Ishikawa (cell line): ENCODE measurements around the gene CD2AP.

Source experiments
- CEBPB ChIP-seq: IDR thresholded peaks from 2 replicates; pipeline ENCODE4 v1.6.1; 2012
- CREB1 ChIP-seq: IDR thresholded peaks from 2 replicates; pipeline ENCODE4 v1.6.1; 2012; ENCODE audit warnings: low read depth
- EGR1 ChIP-seq: IDR thresholded peaks from 2 replicates; pipeline ENCODE4 v1.6.1; 2012
- EP300 ChIP-seq: IDR thresholded peaks from 2 replicates; pipeline ENCODE4 v1.6.1; 2012; ENCODE audit warnings: borderline replicate concordance
- FOXM1 ChIP-seq: IDR thresholded peaks from 2 replicates; pipeline ENCODE4 v1.6.1; 2012; ENCODE audit warnings: low read depth, borderline replicate concordance
- MAX ChIP-seq: IDR thresholded peaks from 2 replicates; pipeline ENCODE4 v1.6.1; 2012
- NFIC ChIP-seq: IDR thresholded peaks from 2 replicates; pipeline ENCODE4 v1.6.1; 2012
- RAD21 ChIP-seq: IDR thresholded peaks from 2 replicates; pipeline ENCODE4 v1.6.1; 2012; ENCODE audit warnings: low read depth
- REST ChIP-seq: IDR thresholded peaks from 2 replicates; pipeline ENCODE4 v1.6.1; 2012; ENCODE audit warnings: low read depth, mild to moderate bottlenecking
- TAF1 ChIP-seq: IDR thresholded peaks from 2 replicates; pipeline ENCODE4 v1.6.1; 2012; ENCODE audit warnings: low read depth, mild to moderate bottlenecking
- TCF12 ChIP-seq: IDR thresholded peaks from 2 replicates; pipeline ENCODE4 v1.6.1; 2012; ENCODE audit warnings: low read depth
- TEAD4 ChIP-seq: IDR thresholded peaks from 2 replicates; pipeline ENCODE4 v1.6.1; 2012
- USF1 ChIP-seq: IDR thresholded peaks from 2 replicates; pipeline ENCODE4 v1.6.1; 2012
- YY1 ChIP-seq: IDR thresholded peaks from 2 replicates; pipeline ENCODE4 v1.6.1; 2012; ENCODE audit warnings: low read depth
- ZBTB7A ChIP-seq: IDR thresholded peaks from 2 replicates; pipeline ENCODE4 v1.6.1; 2012; ENCODE audit warnings: low read depth

Gene CD2AP

GRCh38 chr6:47464052-47464451 is 13.5 kb upstream of the CD2AP start:
- TF ChIP-seq MAX (no peak), NFIC (peak; percentile 66; the same call in 1 of the 2 replicates), YY1 (no peak), TEAD4 (no peak)

- no peak for TF ChIP-seq CREB1
- TF ChIP-seq REST, result no peak
- no peak for TF ChIP-seq TEAD4
- no peak for TF ChIP-seq TAF1
- no peak for TF ChIP-seq MAX
- TF ChIP-seq YY1, result no peak
- no peak for TF ChIP-seq CEBPB
- TF ChIP-seq NFIC, result no peak
- no peak for TF ChIP-seq EGR1
- TF ChIP-seq RAD21, result no peak
- TF ChIP-seq FOXM1, result no peak
- TF ChIP-seq USF1, result no peak
- no peak for TF ChIP-seq ZBTB7A
- no peak for TF ChIP-seq TCF12
- TF ChIP-seq EP300, result no peak
Measured at GRCh38 chr6:47465117-47465516, 12.5 kb upstream of the CD2AP start.

GRCh38 chr6:47471911-47472310 is 5.7 kb upstream of the CD2AP start:
- no peak for TF ChIP-seq EP300
- TF ChIP-seq ZBTB7A, result no peak
- no peak for TF ChIP-seq RAD21

- no peak for TF ChIP-seq CEBPB
- TF ChIP-seq REST, result no peak
- no peak for TF ChIP-seq RAD21
- TF ChIP-seq TCF12, result no peak
- no peak for TF ChIP-seq EGR1
- no peak for TF ChIP-seq ZBTB7A
- TF ChIP-seq YY1, result no peak
- TF ChIP-seq MAX, result no peak
- no peak for TF ChIP-seq NFIC
- TF ChIP-seq EP300, result no peak
- TF ChIP-seq USF1, result no peak
- TF ChIP-seq TEAD4, result no peak
- no peak for TF ChIP-seq FOXM1
- TF ChIP-seq CREB1, result no peak
- no peak for TF ChIP-seq TAF1
Measured at GRCh38 chr6:47473791-47474346, 3.7 kb upstream of the CD2AP start.

GRCh38 chr6:47475319-47475816 is 2.2 kb upstream of the CD2AP start:
- TF ChIP-seq MAX (no peak), EP300 (no peak), REST (no peak), TEAD4 (no peak), RAD21 (no peak), EGR1 (no peak), NFIC (no peak), CEBPB (no peak), TCF12 (no peak), ZBTB7A (no peak), TAF1 (no peak), FOXM1 (no peak), YY1 (no peak), USF1 (no peak), CREB1 (no peak)
